Measurements from ENCODE around the gene AGMO. TPM values are rescaled to one million over a fixed set of nuclear protein-coding genes. Genes with fewer than 3 reads are reported as not detected.

Gene AGMO
- total RNA-seq, 2 donors from 2014 or later = 0.27 to 13.5 TPM

GRCh38 chr7:15604166-15604565 lies 42.4 kb upstream of the AGMO start:
- no peak overlapping the region for H3K27ac ChIP-seq
- 95% methylated on average over 1 of the region's 1 CpG for WGBS
- DNase-seq (ENCODE audit: low spot score) = no peak
- H3K27me3 ChIP-seq (replicated peaks; ENCODE audit: insufficient read depth) = no peaks in the 10 kb centered on the region
- H3K36me3 ChIP-seq = no peaks in the 10 kb centered on the region
- TF ChIP-seq CTCF (IDR thresholded peaks at IDR 0.05) (no peak), POLR2AphosphoS5 (IDR thresholded peaks at IDR 0.05) (no peak), POLR2A (IDR thresholded peaks at IDR 0.05) (no peak)
- no peaks in the 10 kb centered on the region for H3K4me1 ChIP-seq (replicated peaks)
- no peak overlapping the region for H3K4me3 ChIP-seq
- no peaks in the 10 kb centered on the region for H3K9me3 ChIP-seq
- intact Hi-C loops (cut with DNase I) = no loop called here

- no peaks in the 10 kb centered on the region for H3K27me3 ChIP-seq (replicated peaks; ENCODE audit: insufficient read depth)
- no peaks in the 10 kb centered on the region for H3K9me3 ChIP-seq
- H3K36me3 ChIP-seq = no peaks in the 10 kb centered on the region
- no peak overlapping the region for H3K27ac ChIP-seq
- H3K4me1 ChIP-seq (replicated peaks) = no peaks in the 10 kb centered on the region
- TF ChIP-seq POLR2AphosphoS5 (IDR thresholded peaks at IDR 0.05) (no peak), POLR2A (IDR thresholded peaks at IDR 0.05) (no peak), CTCF (IDR thresholded peaks at IDR 0.05) (no peak)
- no peak overlapping the region for H3K4me3 ChIP-seq
- 50% methylated on average over 2 of the region's 2 CpGs for WGBS
- no peak for DNase-seq (ENCODE audit: low spot score)
- intact Hi-C loops (cut with DNase I) = no loop called here
Measured at GRCh38 chr7:15603124-15603523, 41.3 kb upstream of the AGMO start.

- TF ChIP-seq CTCF (IDR thresholded peaks at IDR 0.05) (no peak), POLR2AphosphoS5 (IDR thresholded peaks at IDR 0.05) (no peak), POLR2A (IDR thresholded peaks at IDR 0.05) (no peak)
Measured at GRCh38 chr7:15602236-15602635, 40.4 kb upstream of the AGMO start.

GRCh38 chr7:15601175-15601574 lies 39.4 kb upstream of the AGMO start:
- no peak overlapping the region for H3K27ac ChIP-seq
- no peak for TF ChIP-seq POLR2AphosphoS5 (IDR thresholded peaks at IDR 0.05)
- no peak for TF ChIP-seq POLR2A (IDR thresholded peaks at IDR 0.05)
- TF ChIP-seq CTCF (IDR thresholded peaks at IDR 0.05) = no peak
- WGBS = 52% methylated on average over 1 of the region's 1 CpG

More at GRCh38 chr7:15602236-15602635, 40.4 kb upstream of the AGMO start:
- no peak for DNase-seq (ENCODE audit: low spot score)
- Histone ChIP-seq H3K4me1 (replicated peaks) (no peaks in the 10 kb centered on the region), H3K27me3 (replicated peaks; ENCODE audit: insufficient read depth) (no peaks in the 10 kb centered on the region), H3K27ac (no peak overlapping the region), H3K4me3 (no peak overlapping the region), H3K36me3 (no peaks in the 10 kb centered on the region), H3K9me3 (no peaks in the 10 kb centered on the region)
- 38% methylated on average over 1 of the region's 1 CpG for WGBS
- intact Hi-C loops (cut with DNase I) = no loop called here

DNA sequence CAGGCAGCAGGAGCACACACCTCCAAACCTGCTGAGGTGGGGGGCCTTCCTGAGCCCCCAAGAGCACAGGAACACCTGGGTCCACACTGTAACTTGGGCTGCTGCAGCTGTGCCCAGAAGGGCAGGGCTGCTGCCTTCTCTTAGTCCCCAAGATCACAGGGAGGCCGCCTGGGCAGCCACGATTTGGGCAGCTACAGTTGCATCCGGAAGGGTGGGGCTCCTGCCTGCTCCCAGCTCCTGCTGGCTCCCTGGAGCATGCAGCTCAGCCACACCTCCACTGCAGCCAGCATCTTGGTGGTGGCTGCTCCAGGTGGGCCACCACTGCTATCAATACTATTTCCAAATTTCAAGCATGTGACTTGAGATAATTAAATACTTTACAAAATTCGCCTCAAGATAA lies 38.5 kb upstream of the AGMO start:
- Histone ChIP-seq H3K9me3 (no peaks in the 10 kb centered on the region), H3K4me3 (no peak overlapping the region), H3K27me3 (replicated peaks; ENCODE audit: insufficient read depth) (no peaks in the 10 kb centered on the region), H3K4me1 (replicated peaks) (no peaks in the 10 kb centered on the region), H3K36me3 (no peaks in the 10 kb centered on the region), H3K27ac (no peak overlapping the region)
- DNase-seq (ENCODE audit: low spot score) = no peak
- 65% methylated on average over 4 of the region's 4 CpGs for WGBS
- intact Hi-C loops (cut with DNase I) = no loop called here
- TF ChIP-seq POLR2A (IDR thresholded peaks at IDR 0.05) = no peak
- no peak for TF ChIP-seq CTCF (IDR thresholded peaks at IDR 0.05)
- TF ChIP-seq POLR2AphosphoS5 (IDR thresholded peaks at IDR 0.05) = no peak

More at GRCh38 chr7:15601175-15601574, 39.4 kb upstream of the AGMO start:
- no peaks in the 10 kb centered on the region for H3K4me1 ChIP-seq (replicated peaks)
- no peaks in the 10 kb centered on the region for H3K36me3 ChIP-seq
- H3K9me3 ChIP-seq = no peaks in the 10 kb centered on the region
- intact Hi-C loops (cut with DNase I) = no loop called here
- DNase-seq (ENCODE audit: low spot score) = no peak
- H3K27me3 ChIP-seq (replicated peaks; ENCODE audit: insufficient read depth) = no peaks in the 10 kb centered on the region
- no peak overlapping the region for H3K4me3 ChIP-seq

All from prostate gland (tissue), 2 donors.